Measurements from ENCODE around the gene IQCE. TPM values are rescaled to one million over a fixed set of nuclear protein-coding genes. Genes with fewer than 3 reads are reported as not detected.

Gene IQCE
- total RNA-seq, 3 donors from 2014 or later (not counting 1 experiment from before 2014, with no cell fraction given) = 9.6 to 13.5 (median 11.3) TPM

GRCh38 chr7:2613098-2613930 lies 54.5 kb downstream of the IQCE start:
- intact Hi-C loops (cut with micrococcal nuclease) = no loop called here
- WGBS (ENCODE audit: insufficient coverage) = 88% methylated on average over 19 of the region's 19 CpGs
- no peak for DNase-seq
- H3K4me3 Mint-ChIP-seq = no peak overlapping the region
- Histone ChIP-seq H3K27me3 (ENCODE audit: control insufficient read depth, insufficient read depth, low read length) (no peaks in the 10 kb centered on the region), H3K9me3 (ENCODE audit: control insufficient read depth, insufficient read depth, low read length) (no peaks in the 10 kb centered on the region), H3K27ac (ENCODE audit: low read length) (no peak overlapping the region), H3K36me3 (ENCODE audit: control insufficient read depth, insufficient read depth, low read length) (no peaks in the 10 kb centered on the region), H3K4me3 (ENCODE audit: low read length) (no peak overlapping the region), H3K4me1 (ENCODE audit: control insufficient read depth, insufficient read depth, low read length) (peaks cover 12% of the 10 kb centered on the region)
- peaks cover 9 to 10% of the 10 kb centered on the region in 2 donors for H3K4me1 Mint-ChIP-seq
- no peak for ATAC-seq
- TF ChIP-seq CTCF (IDR thresholded peaks at IDR 0.05) = no peak
- H3K36me3 Mint-ChIP-seq = no peaks in the 10 kb centered on the region
- H3K9me3 Mint-ChIP-seq = no peaks in the 10 kb centered on the region
- H3K27ac Mint-ChIP-seq = no peak overlapping the region
- H3K27me3 Mint-ChIP-seq (ENCODE audit: low read depth in 2 of 2) = peaks cover 0 to 4% of the 10 kb centered on the region in 2 donors

GRCh38 chr7:2613931-2614600 lies 55.3 kb downstream of the IQCE start:
- intact Hi-C loops (cut with micrococcal nuclease) = no loop called here
- WGBS (ENCODE audit: insufficient coverage) = 69% methylated on average over 21 of the region's 22 CpGs
- Mint-ChIP-seq H3K27me3 (ENCODE audit: low read depth in 2 of 2) (peaks cover 0 to 4% of the 10 kb centered on the region in 2 donors), H3K27ac (no peak overlapping the region), H3K4me3 (no peak overlapping the region), H3K36me3 (no peaks in the 10 kb centered on the region), H3K4me1 (peaks cover 4% of the 10 kb centered on the region in 2 donors), H3K9me3 (no peaks in the 10 kb centered on the region)
- no peak for TF ChIP-seq CTCF (IDR thresholded peaks at IDR 0.05)
- no peaks in the 10 kb centered on the region for H3K36me3 ChIP-seq (ENCODE audit: control insufficient read depth, insufficient read depth, low read length)
- no peak for ATAC-seq
- no peaks in the 10 kb centered on the region for H3K27me3 ChIP-seq (ENCODE audit: control insufficient read depth, insufficient read depth, low read length)
- peaks cover 5% of the 10 kb centered on the region for H3K4me1 ChIP-seq (ENCODE audit: control insufficient read depth, insufficient read depth, low read length)
- no peaks in the 10 kb centered on the region for H3K9me3 ChIP-seq (ENCODE audit: control insufficient read depth, insufficient read depth, low read length)
- no peak for DNase-seq
- no peak overlapping the region for H3K4me3 ChIP-seq (ENCODE audit: low read length)
- H3K27ac ChIP-seq (ENCODE audit: low read length) = no peak overlapping the region

GRCh38 chr7:2614631-2615330 lies 56.0 kb downstream of the IQCE start:
- TF ChIP-seq CTCF (IDR thresholded peaks at IDR 0.05) = no peak
- intact Hi-C loops (cut with micrococcal nuclease) = no loop called here
- Histone ChIP-seq H3K9me3 (ENCODE audit: control insufficient read depth, insufficient read depth, low read length) (no peaks in the 10 kb centered on the region), H3K36me3 (ENCODE audit: control insufficient read depth, insufficient read depth, low read length) (no peaks in the 10 kb centered on the region), H3K27ac (ENCODE audit: low read length) (no peak overlapping the region), H3K4me1 (ENCODE audit: control insufficient read depth, insufficient read depth, low read length) (no peaks in the 10 kb centered on the region), H3K4me3 (ENCODE audit: low read length) (no peak overlapping the region), H3K27me3 (ENCODE audit: control insufficient read depth, insufficient read depth, low read length) (no peaks in the 10 kb centered on the region)
- 85% methylated on average over 20 of the region's 22 CpGs for WGBS (ENCODE audit: insufficient coverage)
- DNase-seq (no peak), ATAC-seq (no peak)
- Mint-ChIP-seq H3K9me3 (no peaks in the 10 kb centered on the region), H3K4me3 (no peak overlapping the region), H3K4me1 (no peaks in the 10 kb centered on the region), H3K36me3 (no peaks in the 10 kb centered on the region), H3K27me3 (ENCODE audit: low read depth in 2 of 2) (peaks cover 0 to 4% of the 10 kb centered on the region in 2 donors), H3K27ac (no peak overlapping the region)

Data from natural killer cell (primary cell).